ENCODE data around the gene RELL2. TPM values are rescaled to one million over a fixed set of nuclear protein-coding genes. Genes with fewer than 3 reads are reported as not detected.
A peak's percentile ranks its signal among the peaks of the same experiment; 100 is the strongest.

Gene RELL2
- total and polyA plus RNA-seq, 10 donors = 8.7 to 26.2 (median 12.3) TPM

- TF ChIP-seq POLR2A (IDR thresholded peaks at IDR 0.05) = no peak
- no peak for TF ChIP-seq CTCF (IDR thresholded peaks at IDR 0.05 in 8 of 11, conservative IDR thresholded peaks at IDR 0.05 in 3 of 11)
- no peak for TF ChIP-seq POLR2AphosphoS5 (IDR thresholded peaks at IDR 0.05)
- no peak for DNase-seq
- WGBS, 5 donors = 6 to 16% (median 14%) methylated on average over 4 of the region's 4 CpGs
- intact Hi-C loops (cut with DNase I; ENCODE audit: low total_unique reads) = no loop called here
- Histone ChIP-seq H3K36me3 (peaks cover 0 to 50% (median 14%) of the 10 kb centered on the region in 6 donors), H3K4me3 (peak overlapping the region; percentile 54 to 96 (median 82)), H3K27me3 (replicated peaks in 1 of 7) (no peaks in the 10 kb centered on the region), H3K27ac (peak overlapping the region in 7 of 8 donors; percentile 63 to 89 (median 84)), H3K9me3 (no peaks in the 10 kb centered on the region), H3K4me1 (peaks cover 20 to 73% (median 45%) of the 10 kb centered on the region in 6 donors)
These were observed 738 bp upstream of the RELL2 start for GRCh38 chr5:141636106-141636412.

- Histone ChIP-seq H3K27ac (peak overlapping the region; percentile 63 to 89 (median 80)), H3K27me3 (replicated peaks in 1 of 7) (no peaks in the 10 kb centered on the region), H3K4me1 (peaks cover 20 to 61% (median 44%) of the 10 kb centered on the region in 6 donors), H3K9me3 (no peaks in the 10 kb centered on the region), H3K36me3 (peaks cover 0 to 50% (median 12%) of the 10 kb centered on the region in 6 donors), H3K4me3 (peak overlapping the region; percentile 54 to 96 (median 82))
- no peak for TF ChIP-seq POLR2A (IDR thresholded peaks at IDR 0.05)
- TF ChIP-seq POLR2AphosphoS5 (IDR thresholded peaks at IDR 0.05) = peak in 1 of 3 donors; percentile 52
- DNase-seq = peak; percentile 92
- WGBS, 5 donors = 0 to 1% (median 0%) methylated on average over 25 to 63 of the region's 63 CpGs
- intact Hi-C loops (cut with DNase I; ENCODE audit: low total_unique reads) = no loop called here
These were observed 448 bp downstream of the RELL2 start for GRCh38 chr5:141637123-141637766.

- DNase-seq = peak; percentile 92
- H3K4me3 ChIP-seq = peak overlapping the region; percentile 54 to 96 (median 82)
- peaks cover 18 to 56% (median 40%) of the 10 kb centered on the region in 6 donors for H3K4me1 ChIP-seq
- peaks cover 0 to 50% (median 9%) of the 10 kb centered on the region in 6 donors for H3K36me3 ChIP-seq
- TF ChIP-seq POLR2AphosphoS5 (IDR thresholded peaks at IDR 0.05) = peak; percentile 36 to 71 (median 40)
- TF ChIP-seq POLR2A (IDR thresholded peaks at IDR 0.05) = no peak
- TF ChIP-seq CTCF (IDR thresholded peaks at IDR 0.05 in 8 of 11, conservative IDR thresholded peaks at IDR 0.05 in 3 of 11) = peak; percentile 30 to 72 (median 55)
- peak overlapping the region; percentile 63 to 89 (median 80) for H3K27ac ChIP-seq
- no peaks in the 10 kb centered on the region for H3K27me3 ChIP-seq (replicated peaks in 1 of 7)
- H3K9me3 ChIP-seq = no peaks in the 10 kb centered on the region
- intact Hi-C loops (cut with DNase I; ENCODE audit: low total_unique reads) = no loop called here
- 5 to 9% (median 7%) methylated on average over 19 to 40 of the region's 40 CpGs for WGBS, 5 donors
These were observed 1.1 kb downstream of the RELL2 start for GRCh38 chr5:141637767-141638419.

GRCh38 chr5:141638771-141639170, 2.0 kb downstream of the RELL2 start:
- 88 to 100% (median 98%) methylated on average over 2 of the region's 2 CpGs for WGBS, 5 donors

More at GRCh38 chr5:141638771-141639170, 2.0 kb downstream of the RELL2 start:
- DNase-seq = no peak
- Histone ChIP-seq H3K36me3 (peaks cover 0 to 52% (median 14%) of the 10 kb centered on the region in 6 donors), H3K27ac (peak overlapping the region in 2 of 8 donors; percentile 87 to 89), H3K27me3 (replicated peaks in 1 of 7) (no peaks in the 10 kb centered on the region), H3K4me3 (peak overlapping the region in 1 of 8 donors; percentile 95), H3K4me1 (peaks cover 17 to 53% (median 37%) of the 10 kb centered on the region in 6 donors), H3K9me3 (no peaks in the 10 kb centered on the region)
- TF ChIP-seq POLR2AphosphoS5 (IDR thresholded peaks at IDR 0.05) (no peak), CTCF (IDR thresholded peaks at IDR 0.05 in 8 of 11, conservative IDR thresholded peaks at IDR 0.05 in 3 of 11) (no peak), POLR2A (IDR thresholded peaks at IDR 0.05) (no peak)
- intact Hi-C loops (cut with DNase I; ENCODE audit: low total_unique reads) = no loop called here
